A673 (cell line): ENCODE data around the gene HCCS. TPM values are rescaled to one million over a fixed set of nuclear protein-coding genes. Genes with fewer than 3 reads are reported as not detected.

Experiments used
- BruUV-seq: library from RNA; stranded (reverse); fragments of 400-500 nt; replicated peaks from 2 replicates; lab custom pipeline; 2021; lab: Mats Ljungman, UMichigan
- CTCF ChIA-PET: fragments of 300-600 bp; sonication (Branson Sonifier 250); formaldehyde crosslinking; loops from one replicate; lab custom pipeline; 2022; ENCODE audit warnings: antibody characterized with exemption; lab: Charles Lee
- POLR2A ChIA-PET: fragments of 300-600 bp; sonication (Branson Sonifier 250); formaldehyde crosslinking; loops from one replicate; lab custom pipeline; 2022; ENCODE audit warnings: antibody characterized with exemption; ENCODE audit not compliant: low non-redundant PET; lab: Charles Lee
- DNase-seq: peaks from one replicate; pipeline ENCODE4 v3.0.0-alpha.2; 2015; ENCODE audit warnings: low spot score
- H3K27ac ChIP-seq: fragments of 200-600 bp; sonication (generic); 2 replicates; pipeline ENCODE4 v1.5.1; 2016; ENCODE audit warnings: mixed run types, low read depth, mild to moderate bottlenecking, mixed read lengths, antibody characterized with exemption, low read length; ENCODE audit not compliant: poor library complexity, severe bottlenecking
- H3K27me3 ChIP-seq: fragments of 200-600 bp; sonication (generic); replicated peaks from 2 replicates; pipeline ENCODE4 v1.6.1; 2017; ENCODE audit warnings: mixed run types, low read depth, mild to moderate bottlenecking, mixed read lengths, antibody characterized with exemption, low read length; ENCODE audit not compliant: insufficient read depth, poor library complexity
- H3K36me3 ChIP-seq: fragments of 200-600 bp; sonication (generic); 2 replicates; pipeline ENCODE4 v1.6.1; 2016; ENCODE audit warnings: mixed run types, mild to moderate bottlenecking, mixed read lengths, antibody characterized with exemption, low read length; ENCODE audit not compliant: insufficient read depth, poor library complexity, severe bottlenecking
- H3K4me1 ChIP-seq: fragments of 200-600 bp; sonication (generic); 2 replicates; pipeline ENCODE4 v1.6.1; 2017; ENCODE audit warnings: mixed run types, mild to moderate bottlenecking, mixed read lengths, antibody characterized with exemption, low read length; ENCODE audit not compliant: insufficient read depth, poor library complexity, severe bottlenecking
- H3K4me3 ChIP-seq: fragments of 200-600 bp; sonication (generic); 2 replicates; pipeline ENCODE4 v1.5.1; 2016; ENCODE audit warnings: low read depth, mixed run types, mild to moderate bottlenecking, mixed read lengths, low read length; ENCODE audit not compliant: poor library complexity, severe bottlenecking
- H3K9me3 ChIP-seq: fragments of 200-600 bp; sonication (generic); 2 replicates; pipeline ENCODE4 v1.6.1; 2016; ENCODE audit warnings: mixed run types, low read depth, mild to moderate bottlenecking, mixed read lengths, antibody characterized with exemption, low read length; ENCODE audit not compliant: poor library complexity, severe bottlenecking
- CTCF ChIP-seq: fragments of 300-800, 200-600 bp; sonication (generic); conservative IDR thresholded peaks from 2 replicates; pipeline ENCODE4 v1.5.1; 2017; ENCODE audit warnings: low read depth, mild to moderate bottlenecking, antibody characterized with exemption, low read length, moderate library complexity, mixed read lengths
- EZH2 ChIP-seq: fragments of 200-600 bp; sonication (generic); IDR thresholded peaks from 2 replicates; pipeline ENCODE4 v1.6.1; 2017; ENCODE audit warnings: borderline replicate concordance, low read depth, mild to moderate bottlenecking, mixed read lengths, antibody characterized with exemption, low read length; ENCODE audit not compliant: poor library complexity, severe bottlenecking
- intact Hi-C: fragments of 100-400 bp; cut with micrococcal nuclease; formaldehyde crosslinking; loops from one replicate; pipeline ENCODE4 v1.10.0; 2022; ENCODE audit not compliant: unreplicated experiment
- total RNA-seq: library from RNA; stranded (reverse); gene quantifications from 2 replicates; pipeline ENCODE4 v1.2.3, GENCODE V29; 2021

Gene HCCS
- total RNA-seq, 1 experiment from 2014 or later: 51.2 TPM

GRCh38 chrX:11172415-11172814 is 61.3 kb downstream of the HCCS start:
- CTCF ChIA-PET: no interaction called here
- no peaks in the 10 kb centered on the region for H3K36me3 ChIP-seq

More at GRCh38 chrX:11172415-11172814, 61.3 kb downstream of the HCCS start:
- POLR2A ChIA-PET: no interaction called here
- no peak for DNase-seq
- no peak for TF ChIP-seq CTCF
- TF ChIP-seq EZH2: no peak
- Histone ChIP-seq H3K4me3 (no peak overlapping the region), H3K27ac (no peak overlapping the region), H3K9me3 (no peaks in the 10 kb centered on the region), H3K27me3 (no peaks in the 10 kb centered on the region), H3K4me1 (no peaks in the 10 kb centered on the region)
- intact Hi-C loops: no loop called here
- no TSS peak for BruUV-seq

Other genes with a start within 250 kb of the HCCS start
- not detected in 2 replicates for gene AMELX, start 182.1 kb downstream of the HCCS start, total RNA-seq